Testis (tissue), 2 donors: ENCODE measurements around the gene HELZ.

ENCODE experiments used
- CTCF ChIP-seq, 3 experiments: fragments of 450-650 bp in 2 of 3; fragments of 200-600 bp in 1 of 3; sonication (generic) in 1 of 3; IDR thresholded peaks; one replicate each; pipeline ENCODE4 v1.5.1; 2016 to 2019; ENCODE audit warnings: antibody characterized with exemption in 3 of 3, mild to moderate bottlenecking in 2 of 3, moderate library complexity in 1 of 3
- POLR2A ChIP-seq: fragments of 450-650 bp; IDR thresholded peaks from one replicate; pipeline ENCODE4 v1.6.1; 2017; ENCODE audit warnings: antibody characterized with exemption, mild to moderate bottlenecking, moderate library complexity

DNA sequence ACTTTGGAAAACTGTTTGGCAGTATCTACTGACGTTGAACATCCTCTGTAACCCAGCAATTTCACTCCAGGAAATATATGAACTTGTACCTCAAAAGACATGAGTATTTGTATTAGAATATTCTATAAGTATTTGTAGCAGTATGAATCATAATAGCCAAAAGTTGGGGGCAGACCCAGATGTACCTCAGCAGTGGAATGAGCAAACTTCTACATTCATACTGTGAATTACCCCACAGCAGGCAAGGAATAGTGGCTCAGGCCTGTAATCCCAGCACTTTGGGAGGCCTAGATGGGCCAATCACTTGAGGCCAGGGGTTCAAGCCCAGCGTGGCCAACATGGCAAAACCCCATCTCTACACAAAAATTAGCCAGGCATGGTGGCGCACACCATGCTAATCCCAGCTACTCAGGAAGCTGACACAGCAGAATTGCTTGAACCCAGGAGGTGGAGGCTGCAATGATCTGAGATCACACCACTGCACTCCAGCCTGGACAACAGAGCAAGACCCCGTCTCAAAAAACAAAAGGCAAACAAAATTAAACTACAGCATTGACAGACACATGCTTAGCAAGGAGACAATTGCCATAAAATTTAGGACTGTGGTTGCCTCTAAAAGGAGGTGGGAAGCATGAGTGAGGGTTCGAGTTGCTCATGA, 11.2 kb upstream of the HELZ start:
- no peak for TF ChIP-seq CTCF (IDR thresholded peaks at IDR 0.05)
- TF ChIP-seq POLR2A, result no peak
